HG03571 (cell line): Measurements from ENCODE around the gene ARHGAP45.

Source experiments
- ATAC-seq: cut with Tn5 transposase; IDR thresholded peaks from one replicate; pipeline ENCODE4 v1.9.1; 2021; ENCODE audit not compliant: unreplicated experiment

The ARHGAP45 gene

GRCh38 chr19:1069009-1069779, 2.2 kb downstream of the ARHGAP45 start:
- ATAC-seq = no peak

- ATAC-seq = no peak
These were observed 3.6 kb downstream of the ARHGAP45 start for GRCh38 chr19:1070576-1070930.

GRCh38 chr19:1070931-1071791, 4.2 kb downstream of the ARHGAP45 start:
- no peak for ATAC-seq

- ATAC-seq = no peak
These were observed 5.5 kb downstream of the ARHGAP45 start for GRCh38 chr19:1072371-1073015.

- ATAC-seq = no peak
These were observed 6.3 kb downstream of the ARHGAP45 start for GRCh38 chr19:1073063-1073955.

GRCh38 chr19:1073956-1074517, 7.1 kb downstream of the ARHGAP45 start:
- ATAC-seq = no peak

- ATAC-seq = no peak
These were observed 7.7 kb downstream of the ARHGAP45 start for GRCh38 chr19:1074544-1075283.

- ATAC-seq = no peak
These were observed 9.0 kb downstream of the ARHGAP45 start for GRCh38 chr19:1076046-1076386.

GRCh38 chr19:1076951-1077350, 10.0 kb downstream of the ARHGAP45 start:
- ATAC-seq = peak; percentile 43

GRCh38 chr19:1079566-1080111, 12.7 kb downstream of the ARHGAP45 start:
- no peak for ATAC-seq

GRCh38 chr19:1080360-1081161, 13.6 kb downstream of the ARHGAP45 start:
- no peak for ATAC-seq

- ATAC-seq = no peak
These were observed 14.6 kb downstream of the ARHGAP45 start for GRCh38 chr19:1081301-1082164.

GRCh38 chr19:1082165-1082927, 15.4 kb downstream of the ARHGAP45 start:
- no peak for ATAC-seq

- ATAC-seq = no peak
These were observed 16.2 kb downstream of the ARHGAP45 start for GRCh38 chr19:1082928-1083816.

- no peak for ATAC-seq
These were observed 17.3 kb downstream of the ARHGAP45 start for GRCh38 chr19:1084024-1084868.
